C4-2B (cell line): Measurements from ENCODE around the gene KRTAP6-2.

Experiments
- CTCF ChIP-seq: fragments of 450-650 bp; conservative IDR thresholded peaks from 2 replicates; pipeline ENCODE4 v1.5.1; 2017; ENCODE audit warnings: mild to moderate bottlenecking
- ZFX ChIP-seq: fragments of 450-650 bp; IDR thresholded peaks from 2 replicates; pipeline ENCODE4 v1.6.1; 2017

- TF ChIP-seq CTCF (no peak), ZFX (no peak)
Observed at GRCh38 chr21:30613836-30614235, 15.1 kb upstream of the KRTAP6-2 start, which contains the start of gene KRTAP6-1.
